Measurements from ENCODE around the gene NLGN4Y. TPM values are rescaled to one million over a fixed set of nuclear protein-coding genes. Genes with fewer than 3 reads are reported as not detected.

The NLGN4Y gene
- polyA plus RNA-seq, 6 donors from 2014 or later: not detected

DNA sequence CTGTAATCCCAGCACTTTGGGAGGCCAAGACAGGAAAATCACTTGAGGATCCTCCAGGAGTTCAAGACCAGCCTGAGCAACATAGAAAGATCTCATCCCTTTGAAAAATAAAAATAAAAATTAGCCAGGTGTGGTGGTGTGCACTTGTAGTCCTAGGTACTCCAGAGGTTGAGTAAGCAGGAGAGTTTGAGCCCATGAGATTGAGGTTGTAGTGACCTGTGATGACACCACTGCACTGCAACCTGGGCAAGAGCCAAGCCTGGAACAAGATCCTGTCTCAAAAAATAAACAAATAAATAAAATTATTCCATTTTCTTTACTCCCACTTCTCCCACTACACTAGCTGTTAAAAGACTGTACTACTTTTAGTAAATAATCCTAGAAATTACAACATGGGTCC is 231.2 kb downstream of the NLGN4Y start:
- Mint-ChIP-seq H3K4me1 (no peaks in the 10 kb centered on the region), H3K4me3 (no peak overlapping the region), H3K27me3 (no peaks in the 10 kb centered on the region), H3K27ac (no peak overlapping the region), H3K36me3 (no peaks in the 10 kb centered on the region), H3K9me3 (no peaks in the 10 kb centered on the region)
- DNase-seq (no peak), ATAC-seq (ENCODE audit: low read depth in 2 of 2) (no peak)

DNA sequence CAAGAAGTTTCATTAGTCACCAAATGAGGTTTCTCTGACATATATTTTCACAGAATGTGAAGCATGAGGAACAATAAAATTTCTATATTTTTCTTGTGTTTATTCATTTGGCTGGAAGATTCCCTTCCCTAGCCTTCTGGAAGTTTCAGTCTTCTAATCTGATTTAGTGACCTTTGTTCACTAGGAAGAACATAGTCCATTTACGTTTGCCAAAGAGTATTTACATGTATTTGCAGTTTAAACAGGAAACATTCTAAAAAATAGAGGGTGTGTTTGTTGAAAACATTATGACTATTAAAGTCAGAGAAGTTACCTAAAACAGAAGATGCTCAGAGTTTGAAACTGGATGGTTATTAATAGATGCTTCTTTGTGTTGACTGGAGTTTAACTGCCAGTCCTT is 238.6 kb downstream of the NLGN4Y start:
- Mint-ChIP-seq H3K9me3 (no peaks in the 10 kb centered on the region), H3K4me3 (no peak overlapping the region), H3K27ac (no peak overlapping the region), H3K27me3 (no peaks in the 10 kb centered on the region), H3K36me3 (no peaks in the 10 kb centered on the region), H3K4me1 (no peaks in the 10 kb centered on the region)
- no peak for DNase-seq
- ATAC-seq (ENCODE audit: low read depth in 2 of 2): no peak

DNA sequence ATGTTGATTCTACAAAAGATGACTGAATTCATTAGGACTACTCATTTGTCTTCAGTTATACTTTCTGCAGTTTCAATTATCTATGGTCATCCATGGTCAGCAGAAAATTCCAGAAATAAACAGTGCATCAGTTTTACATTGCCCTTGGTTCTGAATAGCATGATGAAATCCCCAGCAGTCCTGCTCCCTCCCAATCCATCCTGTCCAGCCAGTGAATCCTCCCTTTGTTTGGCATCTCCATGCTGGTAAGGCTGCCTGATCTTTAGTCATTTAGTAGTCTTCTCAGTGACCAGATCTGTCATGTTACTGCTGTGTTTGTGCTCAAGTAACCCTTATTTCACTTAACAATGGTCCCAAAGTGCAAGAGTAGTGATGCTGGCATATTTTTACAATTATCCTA is 239.3 kb downstream of the NLGN4Y start:
- Mint-ChIP-seq H3K27me3 (no peaks in the 10 kb centered on the region), H3K36me3 (no peaks in the 10 kb centered on the region)
- DNase-seq: no peak

DNA sequence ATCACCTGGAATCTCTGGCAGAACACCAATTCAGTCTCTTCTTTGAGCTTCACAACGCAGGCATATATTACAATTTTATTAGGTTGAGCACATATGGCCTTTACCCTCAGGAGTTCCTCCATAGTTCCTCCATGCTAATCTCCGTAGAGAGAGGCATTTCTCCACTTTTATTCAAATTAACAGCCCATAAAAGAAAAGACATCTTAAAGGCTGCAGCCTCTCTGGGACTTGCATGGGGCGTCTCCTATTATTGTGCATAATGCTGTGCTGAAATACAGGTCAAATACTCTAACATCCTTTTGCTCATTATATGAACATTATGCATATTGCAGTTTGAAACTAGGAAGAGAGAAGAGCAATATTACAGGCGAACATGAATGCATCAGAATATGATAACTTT is 253.9 kb downstream of the NLGN4Y start:
- H3K9me3 Mint-ChIP-seq: peaks cover 0 to 13% (median 0%) of the 10 kb centered on the region in 7 donors
- no peak overlapping the region for H3K27ac Mint-ChIP-seq
- DNase-seq (no peak), ATAC-seq (ENCODE audit: low read depth in 2 of 2) (no peak)
- no peaks in the 10 kb centered on the region for H3K4me1 Mint-ChIP-seq
- H3K27me3 Mint-ChIP-seq: no peaks in the 10 kb centered on the region
- H3K36me3 Mint-ChIP-seq: no peaks in the 10 kb centered on the region
- H3K4me3 Mint-ChIP-seq: no peak overlapping the region

More for the DNA sequence above, 239.3 kb downstream of the NLGN4Y start:
- Mint-ChIP-seq H3K4me3 (no peak overlapping the region), H3K9me3 (no peaks in the 10 kb centered on the region), H3K27ac (no peak overlapping the region), H3K4me1 (no peaks in the 10 kb centered on the region)
- no peak for ATAC-seq (ENCODE audit: low read depth in 2 of 2)

DNA sequence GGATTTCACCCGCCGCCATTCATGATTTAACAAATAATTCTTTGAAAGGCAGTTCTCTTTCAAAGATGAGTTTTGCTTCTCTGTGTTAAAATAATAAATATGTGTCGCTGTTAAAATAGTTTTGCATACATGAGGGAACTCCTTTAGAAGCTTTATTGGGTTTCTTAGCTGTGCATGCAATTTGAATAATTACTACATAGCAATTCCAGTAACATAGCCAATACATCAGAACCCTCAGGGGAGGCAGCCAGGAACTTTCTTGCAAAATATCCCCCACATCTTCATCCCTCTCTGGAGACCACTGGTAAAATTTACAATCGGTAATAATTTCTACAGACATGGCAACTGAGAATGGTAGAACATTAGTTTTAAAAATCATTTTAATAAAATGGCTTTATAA is 268.8 kb downstream of the NLGN4Y start:
- DNase-seq (no peak), ATAC-seq (ENCODE audit: low read depth in 2 of 2) (no peak)
- no peaks in the 10 kb centered on the region for H3K27me3 Mint-ChIP-seq
- no peak overlapping the region for H3K4me3 Mint-ChIP-seq
- no peaks in the 10 kb centered on the region for H3K4me1 Mint-ChIP-seq
- no peak overlapping the region for H3K27ac Mint-ChIP-seq
- peaks cover 0 to 2% (median 0%) of the 10 kb centered on the region in 7 donors for H3K9me3 Mint-ChIP-seq
- H3K36me3 Mint-ChIP-seq: no peaks in the 10 kb centered on the region

DNA sequence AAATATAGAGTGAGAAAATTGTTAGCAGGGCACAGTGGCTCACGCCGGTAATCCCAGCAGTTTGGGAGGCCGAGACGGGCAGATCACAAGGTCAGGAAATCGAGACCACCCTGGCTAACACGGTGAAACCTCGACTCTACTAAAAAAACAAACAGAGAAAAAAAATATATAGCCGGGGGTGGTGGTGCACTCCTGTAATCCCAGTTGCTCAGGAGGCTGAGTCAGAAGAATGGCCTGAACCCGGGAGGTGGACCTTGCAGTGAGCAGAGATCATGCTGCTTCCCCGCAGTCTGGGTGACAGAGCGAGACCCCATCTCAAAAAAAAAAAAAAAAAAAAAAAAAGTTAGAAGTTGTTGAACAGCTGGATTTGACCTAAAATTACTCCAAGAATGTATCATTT is 269.3 kb downstream of the NLGN4Y start:
- H3K4me1 Mint-ChIP-seq: no peaks in the 10 kb centered on the region
- H3K27ac Mint-ChIP-seq: no peak overlapping the region
- ATAC-seq (ENCODE audit: low read depth in 2 of 2) (no peak), DNase-seq (no peak)
- H3K9me3 Mint-ChIP-seq: peaks cover 0 to 2% (median 0%) of the 10 kb centered on the region in 7 donors
- H3K4me3 Mint-ChIP-seq: no peak overlapping the region
- no peaks in the 10 kb centered on the region for H3K36me3 Mint-ChIP-seq
- H3K27me3 Mint-ChIP-seq: no peaks in the 10 kb centered on the region

DNA sequence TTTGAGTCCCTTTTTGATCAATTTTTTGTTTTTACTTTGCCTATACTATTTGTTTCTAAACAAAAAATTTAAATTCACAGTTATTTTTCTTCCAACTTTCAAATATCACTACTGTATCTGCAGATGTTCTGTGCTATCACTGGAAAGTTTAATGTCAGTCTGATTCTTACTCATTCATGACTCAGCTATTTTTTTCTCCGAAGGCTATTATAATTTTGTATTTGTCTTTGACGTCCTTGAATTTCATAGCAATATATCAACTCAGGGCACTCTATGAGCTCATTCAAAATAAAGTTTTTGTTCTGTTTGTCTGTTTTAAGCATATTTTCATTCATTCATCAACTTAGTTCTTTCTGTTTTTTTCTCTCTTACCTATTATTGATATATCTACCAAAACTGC is 273.7 kb downstream of the NLGN4Y start:
- no peak for ATAC-seq (ENCODE audit: low read depth in 2 of 2)
- Mint-ChIP-seq H3K9me3 (no peaks in the 10 kb centered on the region), H3K27ac (no peak overlapping the region), H3K27me3 (no peaks in the 10 kb centered on the region), H3K36me3 (no peaks in the 10 kb centered on the region), H3K4me1 (no peaks in the 10 kb centered on the region), H3K4me3 (no peak overlapping the region)
- DNase-seq: no peak

DNA sequence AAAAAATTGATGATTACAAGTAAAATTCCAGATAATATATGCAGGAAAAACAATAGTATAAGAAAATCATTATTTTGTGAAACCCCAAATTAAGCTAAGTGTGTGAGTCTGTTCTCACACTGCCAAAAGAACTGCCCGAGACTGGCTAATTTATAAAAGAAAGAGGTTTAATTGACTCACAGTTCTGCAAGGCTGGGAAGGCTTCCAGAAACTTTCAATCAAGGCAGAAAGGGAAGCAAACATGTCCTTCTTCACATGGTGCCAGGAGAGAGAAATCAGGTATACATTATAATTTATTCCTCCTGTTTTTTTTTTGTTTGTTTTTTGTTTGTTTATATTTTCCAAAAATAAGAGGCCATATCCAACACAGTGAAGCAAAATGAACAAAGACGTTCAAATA is 276.8 kb downstream of the NLGN4Y start:
- H3K4me1 Mint-ChIP-seq: no peaks in the 10 kb centered on the region
- no peaks in the 10 kb centered on the region for H3K27me3 Mint-ChIP-seq
- no peaks in the 10 kb centered on the region for H3K9me3 Mint-ChIP-seq
- DNase-seq (no peak), ATAC-seq (ENCODE audit: low read depth in 2 of 2) (no peak)
- no peaks in the 10 kb centered on the region for H3K36me3 Mint-ChIP-seq
- no peak overlapping the region for H3K4me3 Mint-ChIP-seq
- no peak overlapping the region for H3K27ac Mint-ChIP-seq

DNA sequence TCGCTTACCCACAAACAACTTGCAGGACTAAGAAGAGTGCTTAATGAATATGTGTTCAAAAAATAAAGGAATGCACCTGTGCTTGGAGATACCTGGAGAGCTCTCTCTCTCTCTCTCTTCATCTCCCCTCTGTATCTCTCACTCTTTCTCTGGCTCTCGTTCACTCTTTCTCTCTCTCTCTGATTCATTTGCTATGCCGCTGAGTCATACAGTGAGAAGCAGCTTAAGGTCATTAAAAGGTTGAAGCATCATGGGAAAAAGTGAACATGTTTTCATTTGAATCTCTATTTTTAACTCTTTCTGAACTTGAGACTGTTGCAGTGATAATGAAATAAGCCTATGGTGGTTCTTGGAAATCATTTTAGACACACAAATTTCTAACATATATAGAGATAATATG is 277.8 kb downstream of the NLGN4Y start:
- DNase-seq (no peak), ATAC-seq (ENCODE audit: low read depth in 2 of 2) (no peak)
- no peaks in the 10 kb centered on the region for H3K4me1 Mint-ChIP-seq
- H3K27ac Mint-ChIP-seq: no peak overlapping the region
- no peaks in the 10 kb centered on the region for H3K36me3 Mint-ChIP-seq
- no peaks in the 10 kb centered on the region for H3K9me3 Mint-ChIP-seq
- no peaks in the 10 kb centered on the region for H3K27me3 Mint-ChIP-seq
- no peak overlapping the region for H3K4me3 Mint-ChIP-seq

DNA sequence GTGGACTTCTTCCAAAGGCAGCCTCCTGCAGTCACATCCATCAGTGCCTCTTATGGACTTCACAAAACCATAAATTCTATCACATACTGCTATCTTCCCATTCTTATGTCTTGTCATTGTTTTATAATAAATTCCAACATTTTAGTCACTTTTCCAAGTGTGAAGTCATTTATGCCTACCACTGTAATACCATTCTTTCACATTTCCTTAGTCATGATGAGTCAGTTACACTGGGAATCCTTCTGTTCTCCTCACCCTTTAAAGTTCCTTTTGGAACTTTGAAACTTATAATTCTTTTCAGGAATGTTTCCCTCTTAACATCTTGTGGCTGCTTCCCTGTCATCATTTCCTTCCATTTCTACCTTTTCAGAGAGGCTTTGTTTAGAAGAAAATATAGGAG is 279.7 kb downstream of the NLGN4Y start:
- DNase-seq (no peak), ATAC-seq (ENCODE audit: low read depth in 2 of 2) (no peak)
- no peak overlapping the region for H3K4me3 Mint-ChIP-seq
- H3K4me1 Mint-ChIP-seq: no peaks in the 10 kb centered on the region
- no peak overlapping the region for H3K27ac Mint-ChIP-seq
- no peaks in the 10 kb centered on the region for H3K9me3 Mint-ChIP-seq
- no peaks in the 10 kb centered on the region for H3K36me3 Mint-ChIP-seq
- no peaks in the 10 kb centered on the region for H3K27me3 Mint-ChIP-seq

DNA sequence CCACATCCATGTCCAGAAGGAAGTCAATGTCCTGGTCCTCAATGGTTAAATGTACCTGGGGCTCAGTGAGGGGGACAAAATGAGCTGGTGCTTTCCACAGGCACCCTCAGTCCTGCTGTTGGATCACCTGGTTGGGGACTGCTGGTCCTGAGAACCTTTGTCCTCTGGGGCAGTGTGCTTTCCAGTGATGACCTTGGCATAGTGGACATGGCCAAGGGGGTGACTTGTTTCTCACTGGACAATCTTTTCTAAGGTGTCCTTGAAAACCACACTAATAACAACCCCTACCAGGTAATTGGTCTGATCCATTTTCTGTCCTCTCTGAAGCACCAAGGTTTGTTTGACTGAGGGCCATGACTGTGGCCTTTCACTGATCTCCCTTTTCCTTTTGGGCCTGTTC is 294.1 kb downstream of the NLGN4Y start:
- DNase-seq (no peak), ATAC-seq (ENCODE audit: low read depth in 2 of 2) (no peak)
- Mint-ChIP-seq H3K4me3 (no peak overlapping the region), H3K4me1 (no peaks in the 10 kb centered on the region), H3K36me3 (no peaks in the 10 kb centered on the region), H3K27me3 (no peaks in the 10 kb centered on the region), H3K27ac (no peak overlapping the region), H3K9me3 (no peaks in the 10 kb centered on the region)

DNA sequence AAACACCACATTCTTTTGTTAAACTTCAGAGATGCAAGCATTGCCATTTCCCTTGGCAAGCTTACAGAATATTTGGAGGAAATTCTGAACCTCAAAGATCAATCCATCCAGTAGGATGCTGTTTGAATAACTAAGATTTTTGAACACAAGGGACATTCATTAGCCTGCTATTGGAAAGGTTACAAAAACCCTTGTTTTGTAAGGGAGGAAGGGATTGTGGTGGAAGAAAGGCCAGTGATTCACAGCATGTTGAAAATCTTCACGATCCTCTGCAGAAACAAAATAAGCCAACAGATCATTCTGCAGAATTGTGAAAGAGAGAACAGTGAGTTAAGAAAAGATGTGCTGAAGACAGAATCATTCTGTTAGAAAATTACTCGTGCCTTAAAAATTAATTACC is 297.9 kb downstream of the NLGN4Y start:
- ATAC-seq (ENCODE audit: low read depth in 2 of 2) (no peak), DNase-seq (no peak)
- Mint-ChIP-seq H3K9me3 (no peaks in the 10 kb centered on the region), H3K27me3 (no peaks in the 10 kb centered on the region), H3K36me3 (no peaks in the 10 kb centered on the region), H3K4me3 (no peak overlapping the region), H3K27ac (no peak overlapping the region), H3K4me1 (no peaks in the 10 kb centered on the region)

DNA sequence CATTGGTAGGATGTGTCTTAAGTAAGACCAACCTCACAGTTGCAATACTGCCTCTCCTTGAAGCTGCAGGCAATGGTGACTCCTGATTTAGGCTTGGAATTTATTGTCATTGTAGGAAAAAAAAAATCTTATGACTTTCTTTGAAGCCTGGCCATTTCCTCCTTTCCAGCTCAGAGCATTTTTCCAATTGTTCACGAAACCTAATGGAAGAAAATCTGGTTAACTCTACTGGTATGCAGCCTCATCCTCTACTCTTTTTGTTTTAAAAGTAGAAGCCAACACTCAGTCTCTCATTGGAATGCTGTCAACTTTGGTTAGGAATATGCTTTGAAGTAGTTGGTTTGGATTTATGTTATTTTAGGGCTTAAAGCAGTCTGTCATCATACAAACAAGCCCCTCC is 298.6 kb downstream of the NLGN4Y start:
- Mint-ChIP-seq H3K4me1 (no peaks in the 10 kb centered on the region), H3K36me3 (no peaks in the 10 kb centered on the region), H3K9me3 (no peaks in the 10 kb centered on the region), H3K27ac (no peak overlapping the region), H3K4me3 (no peak overlapping the region), H3K27me3 (no peaks in the 10 kb centered on the region)
- no peak for ATAC-seq (ENCODE audit: low read depth in 2 of 2)
- DNase-seq: no peak

DNA sequence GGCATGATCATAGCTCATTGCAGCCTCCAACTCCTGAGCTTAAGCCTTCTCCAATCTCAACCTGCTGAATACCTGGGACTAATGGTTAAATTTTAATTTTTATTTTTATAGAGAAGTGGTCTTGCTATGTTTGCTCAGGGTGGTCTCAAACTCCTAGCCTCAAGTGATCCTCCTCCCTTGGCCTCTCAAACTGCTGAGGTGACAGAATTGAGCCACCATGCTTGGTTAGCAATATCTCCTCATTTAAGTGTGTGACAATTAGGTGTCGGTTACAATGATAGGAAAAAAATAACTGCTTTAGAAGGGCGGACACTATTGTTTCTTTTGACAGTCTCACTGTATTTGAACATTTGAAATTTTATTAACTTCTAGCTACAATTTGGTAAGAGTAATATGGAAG is 300.3 kb downstream of the NLGN4Y start:
- Mint-ChIP-seq H3K27ac (no peak overlapping the region), H3K27me3 (no peaks in the 10 kb centered on the region), H3K9me3 (no peaks in the 10 kb centered on the region), H3K36me3 (no peaks in the 10 kb centered on the region), H3K4me3 (no peak overlapping the region), H3K4me1 (no peaks in the 10 kb centered on the region)
- no peak for ATAC-seq (ENCODE audit: low read depth in 2 of 2)
- DNase-seq: no peak

DNA sequence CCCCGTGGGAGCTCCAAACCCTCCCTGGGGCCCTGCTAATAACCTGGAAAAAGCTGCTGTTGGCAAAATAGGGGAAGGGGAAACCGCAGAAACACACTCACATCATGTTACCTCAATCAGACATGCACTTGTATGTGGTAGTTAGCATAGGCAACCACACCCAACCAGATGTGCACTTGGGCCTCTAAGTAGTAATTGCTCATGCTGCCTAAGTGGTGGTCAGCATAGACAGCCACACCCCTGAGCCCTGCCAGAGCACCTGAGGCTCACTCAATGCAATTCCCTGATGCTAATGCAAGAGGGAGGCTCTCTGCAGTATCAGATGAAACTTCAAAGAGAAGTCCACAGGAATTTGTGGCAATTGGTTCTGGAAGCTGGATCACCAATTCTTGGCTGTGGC is 301.4 kb downstream of the NLGN4Y start:
- no peaks in the 10 kb centered on the region for H3K27me3 Mint-ChIP-seq
- no peak overlapping the region for H3K4me3 Mint-ChIP-seq
- no peaks in the 10 kb centered on the region for H3K4me1 Mint-ChIP-seq
- H3K27ac Mint-ChIP-seq: no peak overlapping the region
- ATAC-seq (ENCODE audit: low read depth in 2 of 2): no peak
- no peak for DNase-seq
- H3K9me3 Mint-ChIP-seq: no peaks in the 10 kb centered on the region
- H3K36me3 Mint-ChIP-seq: no peaks in the 10 kb centered on the region

Measured in naive B cell (primary cell).